ENCODE data around the gene ARCN1.
"Not testable (repeated sequence)": the region's sequence is repeated elsewhere in the genome, so short reads cannot be mapped to it uniquely, and the experiment has no call there.

The ARCN1 gene

DNA sequence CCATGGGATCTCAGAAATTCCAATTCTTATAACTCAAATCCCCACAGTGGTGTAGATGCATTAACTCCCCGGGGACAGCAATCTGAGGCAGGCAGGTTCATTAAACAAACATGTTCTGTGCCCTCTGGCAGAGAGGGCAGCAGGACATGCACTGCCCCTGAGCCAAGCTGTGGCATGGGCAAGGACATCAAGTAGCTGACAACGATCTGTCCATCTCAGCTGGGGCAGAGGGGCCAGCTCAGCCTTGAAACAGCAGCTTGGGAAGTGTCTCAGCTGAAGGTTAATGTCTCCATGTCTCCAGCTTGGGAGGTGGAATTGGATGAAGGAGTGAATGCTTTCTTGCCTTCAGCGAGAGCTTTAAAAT is 27.6 kb upstream of the ARCN1 start:
- DNase-seq (ENCODE audit: low spot score) = no peak

DNA sequence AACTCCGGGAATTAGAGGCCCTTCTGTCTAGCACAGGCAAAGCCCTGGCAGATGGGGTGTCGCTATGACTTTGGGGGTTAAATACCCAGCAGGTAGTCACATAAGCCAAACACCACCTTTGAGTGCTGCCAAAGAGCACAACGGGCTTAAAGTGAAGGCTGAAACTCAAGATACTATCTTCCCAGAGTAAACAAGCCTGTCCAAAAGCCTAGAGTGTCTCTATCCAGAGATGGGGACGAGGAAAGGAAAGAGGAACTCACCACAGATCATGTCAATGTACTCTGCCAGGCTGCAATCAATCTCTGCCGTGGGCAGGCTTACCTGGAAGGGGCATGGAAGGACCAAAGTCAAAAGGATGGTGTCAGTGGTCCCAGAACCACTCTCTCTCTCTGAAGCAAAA is 26.7 kb upstream of the ARCN1 start:
- DNase-seq (ENCODE audit: low spot score) = no peak

DNA sequence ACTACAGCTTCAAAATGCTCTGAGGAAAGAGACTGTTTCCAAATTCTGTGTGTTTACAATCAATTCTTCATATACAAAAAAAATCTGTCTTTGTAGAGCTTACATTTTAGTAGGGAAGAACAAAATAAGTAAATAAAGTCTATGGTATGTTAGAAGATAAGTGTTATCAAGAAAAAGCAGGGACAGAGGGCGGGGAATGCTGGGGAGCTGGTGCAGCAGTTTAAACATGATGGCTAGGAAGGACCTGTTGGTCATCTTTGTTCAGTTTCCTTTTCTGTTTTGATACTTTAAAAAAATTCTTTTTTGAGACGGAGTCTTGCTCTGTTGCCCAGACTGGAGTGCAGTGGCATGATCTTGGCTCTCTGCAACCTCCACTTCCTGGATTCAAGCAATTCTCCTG is 25.1 kb upstream of the ARCN1 start:
- DNase-seq (ENCODE audit: low spot score) = no peak

DNA sequence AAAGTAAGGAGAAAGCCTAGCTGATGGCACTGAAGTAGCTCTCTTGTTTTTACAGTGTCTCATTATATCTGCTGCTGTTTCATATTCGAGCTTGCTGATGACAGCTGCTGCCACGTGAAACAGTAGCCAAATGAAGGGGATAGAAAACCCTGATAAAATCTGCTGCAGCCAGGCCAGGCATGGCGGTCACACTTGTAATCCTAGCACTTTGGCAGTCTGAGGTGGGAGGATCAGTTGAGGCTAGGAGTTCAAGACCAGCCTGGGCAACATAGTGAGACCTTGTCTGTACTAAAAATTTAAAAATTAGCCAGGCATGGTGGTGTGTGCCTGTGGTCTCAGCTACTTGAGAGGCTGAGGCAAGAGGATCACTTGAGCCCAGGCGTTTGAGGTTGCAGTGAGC is 19.9 kb upstream of the ARCN1 start:
- no peak for DNase-seq (ENCODE audit: low spot score)

DNA sequence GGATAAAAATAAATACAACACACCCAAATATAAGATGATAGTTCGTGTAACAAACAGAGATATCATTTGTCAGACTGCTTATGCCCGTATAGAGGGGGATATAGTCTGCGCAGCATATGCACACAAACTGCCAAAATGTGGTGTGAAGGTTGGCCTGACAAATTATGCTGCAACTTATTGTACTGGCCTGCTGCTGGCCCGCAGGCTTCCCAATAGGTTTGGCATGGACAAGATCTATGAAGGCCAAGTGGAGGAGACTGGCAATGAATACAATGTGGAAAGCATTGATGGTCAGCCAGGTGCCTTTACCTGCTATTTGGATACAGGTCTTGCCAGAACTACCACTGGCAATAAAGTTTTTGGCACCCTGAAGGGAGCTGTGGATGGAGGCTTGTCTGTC is 11.4 kb upstream of the ARCN1 start:
- DNase-seq (ENCODE audit: low spot score) = no peak

DNA sequence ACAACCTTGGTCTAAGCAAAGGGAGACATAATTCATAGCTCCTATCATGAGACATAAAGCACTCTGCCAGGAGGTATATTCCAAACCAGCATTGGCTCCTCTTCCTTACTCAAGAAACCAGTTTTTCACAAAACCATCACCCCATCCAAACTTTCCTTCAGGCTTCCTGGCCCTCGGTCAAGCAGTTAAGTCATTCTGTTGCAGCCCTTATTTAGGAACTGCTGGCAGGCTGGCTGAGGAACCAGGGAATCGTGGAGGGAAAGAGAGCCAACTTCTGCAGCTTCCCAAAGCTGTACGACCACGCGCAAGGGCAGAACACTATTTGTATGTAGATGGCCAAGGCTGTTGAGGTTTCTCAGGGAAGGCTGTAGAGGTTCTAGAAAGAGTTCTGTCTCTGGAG is 7.2 kb upstream of the ARCN1 start:
- DNase-seq (ENCODE audit: low spot score) = no peak

DNA sequence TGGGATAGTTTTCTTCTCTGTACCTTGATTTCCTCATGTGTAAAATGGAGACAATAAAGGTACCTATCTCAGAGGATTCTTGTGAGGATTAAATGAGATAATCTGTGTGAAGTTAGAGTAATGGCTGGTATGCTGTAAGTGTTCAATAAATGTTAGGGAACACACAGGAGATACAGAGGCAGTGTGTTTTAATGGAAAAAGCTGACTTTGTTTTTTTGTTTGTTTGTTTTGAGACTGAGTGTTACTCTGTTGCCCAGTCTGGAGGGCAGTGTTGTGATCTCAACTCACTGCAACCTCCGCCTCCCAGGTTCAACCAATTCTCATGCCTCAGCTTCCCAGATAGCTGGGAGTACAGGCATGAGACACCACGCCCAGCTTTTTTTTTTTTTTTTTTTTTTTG is 2.5 kb upstream of the ARCN1 start:
- DNase-seq (ENCODE audit: low spot score) = no peak

DNA sequence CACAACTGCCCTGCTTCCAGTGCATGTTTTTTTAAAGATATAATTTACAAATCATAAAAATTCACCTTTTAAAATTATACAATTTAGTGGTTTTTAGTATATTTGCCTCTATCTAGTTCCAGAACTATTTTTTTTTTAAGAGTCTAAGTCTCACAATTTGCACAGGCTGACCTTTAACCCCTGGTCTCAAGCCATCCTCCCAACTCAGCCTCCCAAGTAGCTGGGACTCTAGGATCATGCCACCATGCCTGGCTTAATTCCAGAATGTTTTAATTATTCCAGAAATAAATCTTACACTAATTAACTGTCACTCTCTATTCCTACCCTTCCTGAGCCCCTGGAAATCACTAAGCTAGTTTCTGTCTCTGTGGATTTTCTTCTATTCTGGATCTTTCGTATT is 1.4 kb upstream of the ARCN1 start:
- DNase-seq (ENCODE audit: low spot score) = no peak

DNA sequence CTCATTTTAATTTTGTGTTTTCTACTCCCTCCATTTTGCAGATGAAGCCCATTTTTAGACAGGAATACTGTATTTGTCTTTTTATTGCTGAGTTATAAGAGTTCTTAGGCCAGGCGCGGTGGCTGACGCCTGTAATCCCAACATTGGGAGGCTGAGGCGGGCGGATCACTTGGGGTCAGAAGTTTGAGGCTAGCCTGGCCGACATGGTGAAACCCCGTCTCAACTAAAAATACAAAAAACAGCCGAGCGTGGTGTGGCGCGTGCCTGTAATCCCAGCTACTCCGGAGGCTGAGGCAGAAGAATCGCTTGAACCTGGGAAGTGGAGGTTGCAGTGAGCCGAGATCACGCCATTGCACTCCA is 528 bp upstream of the ARCN1 start:
- DNase-seq (ENCODE audit: low spot score) = not testable (repeated sequence)

DNA sequence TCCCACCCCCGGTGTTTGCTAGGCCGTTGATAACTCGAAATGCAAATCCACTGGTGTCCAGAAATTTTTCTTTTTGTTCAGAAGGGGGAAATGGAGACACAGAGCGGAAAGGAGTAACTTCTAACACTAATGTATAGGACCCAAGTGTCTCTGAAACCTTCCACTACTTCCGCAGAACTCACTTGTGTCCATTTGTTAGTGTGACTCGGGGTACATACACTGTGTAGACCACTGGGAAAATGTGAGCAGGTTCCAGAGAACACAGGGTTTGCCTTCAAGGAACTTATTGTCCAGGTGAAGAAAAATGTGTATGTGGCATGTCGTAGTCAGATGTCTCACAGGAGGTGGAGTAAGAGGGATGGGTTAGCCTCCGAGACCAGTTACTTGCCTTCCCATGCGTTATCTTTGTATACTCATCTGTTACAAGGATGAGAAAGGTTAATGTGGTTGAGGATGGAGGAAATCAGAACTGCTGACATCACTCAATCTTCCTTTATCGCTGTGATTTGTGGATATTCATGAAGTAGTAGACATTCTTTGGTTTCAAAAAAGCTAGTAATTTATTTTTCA is 857 bp downstream of the ARCN1 start:
- peak; percentile 69 for DNase-seq (ENCODE audit: low spot score)

DNA sequence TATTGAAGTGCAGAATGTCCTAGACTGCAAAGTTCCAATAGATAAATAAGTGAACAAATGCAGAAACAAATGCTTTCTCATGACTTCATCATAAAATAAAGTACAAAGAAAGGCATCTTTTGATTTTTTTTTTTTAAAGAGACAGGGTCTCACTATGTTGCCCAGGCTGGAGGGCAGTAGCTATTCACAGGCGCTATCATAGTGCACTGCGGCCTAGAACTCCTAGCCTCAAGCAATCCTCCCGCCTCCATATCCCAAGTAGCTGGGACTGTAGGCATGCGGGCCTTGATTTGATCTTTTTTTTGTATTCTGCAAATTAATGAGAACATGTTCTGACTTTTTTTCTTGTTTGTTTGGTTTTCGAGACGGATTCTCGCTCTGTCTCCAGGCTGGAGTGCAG is 2.4 kb downstream of the ARCN1 start:
- DNase-seq (ENCODE audit: low spot score) = no peak

DNA sequence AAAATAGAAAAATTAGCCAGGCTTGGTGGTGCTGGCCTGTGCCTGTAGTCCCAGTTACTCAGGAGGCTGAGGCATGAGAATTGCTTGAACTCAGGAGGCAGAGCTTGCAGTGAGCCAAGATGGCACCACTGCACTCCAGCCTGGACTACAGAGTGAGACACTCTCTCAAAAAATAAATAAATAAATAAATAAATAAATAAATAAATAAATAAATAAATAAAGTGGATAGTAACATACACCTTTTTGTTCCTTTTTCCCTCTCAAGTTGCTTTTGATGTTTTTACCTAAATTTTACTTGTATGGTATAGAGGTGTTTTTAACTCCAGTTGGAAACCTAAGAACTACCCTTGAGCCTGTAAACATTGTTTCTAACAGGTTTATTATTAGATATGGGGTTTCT is 5.8 kb downstream of the ARCN1 start:
- DNase-seq (ENCODE audit: low spot score) = not testable (repeated sequence)

DNA sequence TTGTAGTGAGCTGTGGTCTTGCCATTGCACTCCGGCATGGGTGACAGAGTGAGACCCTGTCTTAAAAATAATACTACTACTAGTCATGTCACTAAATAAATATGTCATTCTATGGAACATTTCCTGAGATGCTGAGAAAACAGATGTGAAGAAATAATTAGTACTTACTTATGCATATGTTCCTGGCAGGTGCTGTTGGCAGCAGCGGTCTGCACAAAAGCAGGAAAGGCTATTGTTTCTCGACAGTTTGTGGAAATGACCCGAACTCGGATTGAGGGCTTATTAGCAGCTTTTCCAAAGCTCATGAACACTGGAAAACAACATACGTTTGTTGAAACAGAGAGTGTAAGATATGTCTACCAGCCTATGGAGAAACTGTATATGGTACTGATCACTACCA is 8.8 kb downstream of the ARCN1 start:
- no peak for DNase-seq (ENCODE audit: low spot score)

DNA sequence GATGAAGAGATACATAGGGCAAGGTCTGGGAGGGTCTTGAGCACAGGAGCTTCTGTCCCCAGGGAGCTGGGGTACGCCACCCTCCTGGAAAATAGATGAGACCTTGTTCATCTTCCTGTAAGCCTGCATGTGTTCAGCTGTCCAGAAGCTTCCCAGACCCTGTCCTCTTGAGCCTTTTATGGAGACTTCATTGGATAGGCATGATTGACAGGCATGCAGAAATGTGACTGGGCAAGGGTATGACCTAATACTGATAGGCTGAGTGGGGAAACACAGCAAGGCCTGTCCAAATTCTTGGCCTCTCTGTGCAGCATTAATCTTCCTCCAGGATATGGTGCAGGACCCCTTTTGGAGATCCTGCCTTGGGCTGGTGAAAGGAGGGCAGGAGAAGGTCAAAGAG is 15.7 kb downstream of the ARCN1 start:
- no peak for DNase-seq (ENCODE audit: low spot score)

DNA sequence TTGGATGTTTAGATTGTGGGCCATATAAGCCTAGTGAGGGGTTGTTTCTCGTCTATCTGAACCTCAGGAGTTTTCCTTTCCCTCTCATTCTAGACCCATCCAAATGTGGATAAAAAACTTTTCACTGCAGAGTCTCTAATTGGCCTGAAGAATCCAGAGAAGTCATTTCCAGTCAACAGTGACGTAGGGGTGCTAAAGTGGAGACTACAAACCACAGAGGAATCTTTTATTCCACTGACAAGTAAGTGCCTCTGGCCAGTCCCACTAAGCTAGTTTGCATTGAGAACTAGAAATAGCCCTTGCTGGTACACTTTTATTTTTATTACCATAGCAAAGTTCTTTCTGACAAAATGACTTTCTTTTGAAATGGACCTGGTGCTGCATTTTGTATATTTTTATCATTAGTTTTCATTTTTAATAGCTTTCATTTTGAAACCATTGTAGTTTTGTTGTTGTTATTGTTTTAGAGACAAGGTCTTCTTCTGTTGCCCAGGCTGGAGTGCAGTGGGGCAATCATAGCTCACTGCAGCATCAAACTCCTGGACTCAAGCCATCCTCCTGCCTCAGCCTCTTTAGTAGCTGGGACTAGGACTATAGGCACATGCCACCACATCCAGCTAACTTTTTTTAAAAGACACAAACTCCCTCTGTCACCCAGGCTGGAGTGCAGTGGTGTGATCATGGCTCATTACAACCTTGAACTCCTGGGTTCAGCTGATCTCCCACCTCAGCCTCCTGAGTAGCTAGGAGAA is 20.6 kb downstream of the ARCN1 start:
- DNase-seq (ENCODE audit: low spot score) = no peak

DNA sequence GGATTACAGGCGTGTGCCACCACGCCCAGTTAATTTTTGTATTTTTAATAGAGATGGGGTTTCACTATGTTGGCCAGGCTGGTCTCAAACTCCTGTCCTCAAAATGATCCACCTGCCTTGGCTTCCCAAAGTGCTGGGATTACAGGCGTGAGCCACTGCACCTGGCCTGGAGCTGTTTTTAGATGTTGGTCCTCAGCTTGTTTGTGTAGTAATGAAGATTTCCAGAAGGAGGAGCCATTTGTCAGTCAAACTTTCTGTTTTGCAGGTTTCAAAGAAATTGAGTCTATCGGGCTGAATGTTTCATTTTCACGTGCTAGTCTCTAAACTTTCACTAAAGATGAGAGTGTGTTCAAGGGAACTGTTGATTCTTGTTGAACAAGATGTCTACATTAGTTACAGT is 22.8 kb downstream of the ARCN1 start:
- DNase-seq (ENCODE audit: low spot score) = peak; percentile 61

DNA sequence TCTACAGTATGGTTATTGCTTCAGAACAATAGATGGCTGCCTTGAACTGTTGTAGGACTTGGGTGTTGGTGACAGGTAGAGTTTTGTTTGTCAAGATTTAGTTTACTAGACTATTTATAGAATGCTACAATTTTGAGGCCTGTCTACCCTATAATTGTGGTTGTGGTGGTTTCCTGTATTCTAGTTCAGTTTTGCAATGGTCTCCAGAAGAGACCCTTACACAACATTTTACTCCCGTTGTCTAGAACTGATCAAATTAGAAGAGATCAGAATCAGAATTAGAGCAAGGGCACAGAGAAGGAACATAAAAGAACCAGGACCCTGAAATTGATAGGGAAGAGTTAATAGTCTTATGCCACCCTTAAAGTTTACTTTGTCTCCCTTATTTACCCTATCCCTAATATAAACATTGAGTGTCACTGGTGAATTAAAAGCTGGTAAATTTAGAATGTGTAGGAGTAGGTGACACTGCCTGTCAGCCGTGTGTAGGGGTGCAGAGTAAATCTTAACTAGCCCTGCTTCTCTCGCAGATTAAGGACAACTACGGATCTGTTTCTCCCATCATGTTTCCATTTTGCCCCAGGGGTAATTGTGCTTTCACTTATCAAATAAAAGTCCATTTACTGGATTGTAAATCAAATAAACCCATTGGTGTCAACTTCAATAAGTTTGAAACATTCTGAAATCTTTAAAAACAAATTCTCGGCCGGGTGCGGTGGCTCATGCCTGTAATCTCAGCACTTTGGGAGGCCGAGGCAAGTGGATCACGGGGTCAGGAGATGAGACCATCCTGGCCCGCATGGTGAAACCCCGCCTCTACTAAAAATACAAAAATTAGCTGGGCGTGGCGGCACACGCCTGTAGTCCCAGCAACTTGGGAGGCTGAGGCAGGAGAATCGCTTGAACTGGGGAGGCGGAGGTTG is 24.3 kb downstream of the ARCN1 start:
- no peak for DNase-seq (ENCODE audit: low spot score)

DNA sequence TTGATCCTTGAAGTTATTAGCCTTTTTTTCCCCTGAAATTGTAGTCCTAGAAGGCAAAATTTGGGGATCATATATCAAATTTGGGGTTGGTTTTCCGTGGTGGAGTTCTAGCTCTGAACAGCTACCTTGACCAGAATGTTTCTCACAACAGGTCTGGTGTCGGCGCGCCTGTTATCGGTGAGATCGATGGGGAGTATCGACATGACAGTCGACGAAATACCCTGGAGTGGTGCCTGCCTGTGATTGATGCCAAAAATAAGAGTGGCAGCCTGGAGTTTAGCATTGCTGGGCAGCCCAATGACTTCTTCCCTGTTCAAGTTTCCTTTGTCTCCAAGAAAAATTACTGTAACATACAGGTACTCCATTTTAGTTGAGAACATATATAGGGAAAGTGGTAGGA is 25.3 kb downstream of the ARCN1 start:
- no peak for DNase-seq (ENCODE audit: low spot score)

DNA sequence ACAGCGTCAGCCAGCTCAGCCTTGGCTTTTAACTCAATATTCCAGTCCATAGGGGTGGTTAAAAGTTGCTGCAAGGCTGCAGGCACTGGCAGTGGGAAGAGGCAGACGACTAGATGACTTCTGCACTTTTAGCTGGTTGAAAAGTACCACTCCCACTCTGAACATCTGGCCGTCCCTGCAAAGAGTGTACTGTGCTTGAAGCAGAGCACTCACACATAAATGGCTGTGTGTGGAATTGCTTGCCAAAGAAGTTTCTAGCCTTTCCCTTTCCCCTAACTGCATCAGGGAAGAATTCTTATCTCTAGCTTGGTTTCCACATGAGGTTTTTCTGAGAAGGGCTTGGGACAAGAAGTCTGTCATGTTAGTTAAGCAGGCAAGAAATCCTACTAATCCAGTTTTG is 30.1 kb downstream of the ARCN1 start:
- no peak for DNase-seq (ENCODE audit: low spot score)

DNA sequence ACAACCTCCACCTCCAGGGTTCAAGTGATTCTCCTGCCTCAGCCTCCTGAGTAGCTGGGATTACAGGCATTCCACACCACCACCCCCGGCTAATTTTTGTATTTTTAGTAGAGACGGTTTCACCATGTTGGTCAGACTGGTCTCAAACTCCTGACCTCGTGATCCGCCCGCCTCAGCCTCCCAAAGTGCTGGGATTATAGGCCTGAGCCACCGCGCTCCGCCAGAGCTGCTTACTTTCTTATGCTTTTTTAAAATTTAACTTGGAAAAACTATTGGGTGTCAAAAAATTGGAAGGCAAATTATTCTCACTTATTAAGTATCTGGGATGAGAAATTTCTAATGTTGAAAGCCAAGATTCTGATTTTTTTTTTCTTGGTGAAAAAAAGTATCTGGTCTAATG is 31.5 kb downstream of the ARCN1 start:
- DNase-seq (ENCODE audit: low spot score) = not testable (repeated sequence)

DNA sequence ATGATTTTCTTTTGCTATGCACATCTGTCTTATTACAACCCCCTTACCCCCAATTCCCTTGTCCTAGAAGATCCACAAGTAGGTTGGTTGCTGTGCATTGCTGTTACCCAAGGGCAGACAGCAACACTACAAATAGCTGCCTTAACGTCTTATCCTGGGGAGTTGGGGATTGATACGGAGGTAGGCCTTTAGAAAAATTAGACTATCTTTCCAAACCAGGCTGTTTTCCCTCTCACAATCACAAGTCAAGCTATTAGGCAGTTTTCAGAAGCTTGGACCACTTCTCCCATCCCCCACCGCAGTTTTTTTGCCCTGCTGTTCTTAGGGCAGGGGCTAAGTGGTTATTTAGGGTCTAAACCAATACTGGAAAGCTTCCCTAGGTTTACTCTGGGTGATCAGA is 32.4 kb downstream of the ARCN1 start:
- DNase-seq (ENCODE audit: low spot score) = no peak

DNA sequence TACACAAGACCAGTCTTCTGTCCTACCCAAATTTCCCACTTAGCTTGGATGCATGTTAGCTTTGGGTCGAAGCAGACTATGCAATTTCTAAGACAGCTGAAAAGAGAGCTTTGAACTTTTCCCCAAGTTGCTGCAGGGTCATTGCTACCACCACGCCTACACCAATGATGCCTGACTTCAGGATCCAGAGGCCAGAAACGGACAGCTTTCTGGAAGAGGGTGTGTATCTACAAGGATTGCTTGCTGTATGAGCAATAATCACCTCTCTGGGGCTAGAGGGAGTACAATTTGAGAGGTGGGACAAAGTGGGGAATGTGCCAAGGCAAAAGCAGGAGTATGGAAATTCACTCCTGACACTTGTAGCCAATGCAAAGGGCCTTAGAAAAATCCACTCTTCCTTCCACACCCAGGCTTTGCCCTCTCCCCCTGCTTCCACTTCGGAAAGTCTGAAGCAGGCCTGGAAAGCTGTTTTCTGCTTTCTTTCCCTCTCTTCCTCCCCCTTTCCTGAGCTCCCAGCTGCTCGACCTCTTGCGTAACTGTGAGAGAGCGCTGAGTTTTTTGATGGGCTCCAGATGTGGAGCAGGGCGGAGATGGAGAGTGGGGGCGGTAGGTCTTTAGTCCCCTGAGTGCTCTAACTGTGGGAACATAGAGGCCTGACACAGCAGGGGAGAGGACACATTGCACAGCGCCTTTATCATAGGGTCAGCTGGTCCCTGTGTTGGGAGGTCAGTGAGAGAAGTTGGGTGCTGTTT is 33.1 kb downstream of the ARCN1 start:
- no peak for DNase-seq (ENCODE audit: low spot score)
